Fibroblast of mammary gland (primary cell): Measurements from ENCODE around the gene NRXN3.

Experiments
- DNase-seq: peaks from one replicate; pipeline ENCODE4 v3.0.0-alpha.2; 2010; ENCODE audit warnings: low read depth
- H3K4me3 ChIP-seq: 2 replicates; pipeline ENCODE4 v1.5.1; 2011; ENCODE audit warnings: low read depth, mild to moderate bottlenecking, low read length, moderate library complexity; ENCODE audit not compliant: control insufficient read depth
- TF ChIP-seq, protein P1 (sequence below): conservative IDR thresholded peaks from 2 replicates; pipeline ENCODE4 v1.5.1; 2011; ENCODE audit warnings: low read depth, low read length, inconsistent platforms; ENCODE audit not compliant: control insufficient read depth, insufficient read depth

The NRXN3 gene

DNA sequence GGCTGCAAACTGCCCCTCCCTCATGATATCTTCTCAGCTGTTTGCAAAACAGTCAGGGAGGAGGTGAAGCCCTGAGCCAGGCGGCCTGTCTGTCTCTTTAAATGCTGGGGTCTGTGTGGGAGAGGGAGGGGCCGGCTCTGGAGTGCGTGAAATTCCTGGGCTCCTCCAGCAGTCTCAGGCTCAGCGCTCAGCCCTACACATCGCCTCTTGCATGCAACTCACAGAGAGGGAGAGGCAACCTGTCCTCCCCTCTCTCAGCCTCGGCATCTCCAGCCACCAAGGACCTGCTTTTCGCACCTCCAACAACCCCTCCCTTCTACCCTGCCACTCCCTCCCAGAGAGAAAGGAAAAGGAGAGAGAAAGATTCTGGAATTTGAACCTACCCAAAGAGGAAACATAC is at the start of gene NRXN3:
TSS of gene NRXN3 (plus strand) at position 171 of the 400 bp plus-strand sequence. CDS start 72,721 bp downstream, outside the sequence.
- no peak for DNase-seq
- H3K4me3 ChIP-seq: no peak within 1 kb of the TSS
- TF ChIP-seq, protein P1, sequence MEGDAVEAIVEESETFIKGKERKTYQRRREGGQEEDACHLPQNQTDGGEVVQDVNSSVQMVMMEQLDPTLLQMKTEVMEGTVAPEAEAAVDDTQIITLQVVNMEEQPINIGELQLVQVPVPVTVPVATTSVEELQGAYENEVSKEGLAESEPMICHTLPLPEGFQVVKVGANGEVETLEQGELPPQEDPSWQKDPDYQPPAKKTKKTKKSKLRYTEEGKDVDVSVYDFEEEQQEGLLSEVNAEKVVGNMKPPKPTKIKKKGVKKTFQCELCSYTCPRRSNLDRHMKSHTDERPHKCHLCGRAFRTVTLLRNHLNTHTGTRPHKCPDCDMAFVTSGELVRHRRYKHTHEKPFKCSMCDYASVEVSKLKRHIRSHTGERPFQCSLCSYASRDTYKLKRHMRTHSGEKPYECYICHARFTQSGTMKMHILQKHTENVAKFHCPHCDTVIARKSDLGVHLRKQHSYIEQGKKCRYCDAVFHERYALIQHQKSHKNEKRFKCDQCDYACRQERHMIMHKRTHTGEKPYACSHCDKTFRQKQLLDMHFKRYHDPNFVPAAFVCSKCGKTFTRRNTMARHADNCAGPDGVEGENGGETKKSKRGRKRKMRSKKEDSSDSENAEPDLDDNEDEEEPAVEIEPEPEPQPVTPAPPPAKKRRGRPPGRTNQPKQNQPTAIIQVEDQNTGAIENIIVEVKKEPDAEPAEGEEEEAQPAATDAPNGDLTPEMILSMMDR: no peak

DNA sequence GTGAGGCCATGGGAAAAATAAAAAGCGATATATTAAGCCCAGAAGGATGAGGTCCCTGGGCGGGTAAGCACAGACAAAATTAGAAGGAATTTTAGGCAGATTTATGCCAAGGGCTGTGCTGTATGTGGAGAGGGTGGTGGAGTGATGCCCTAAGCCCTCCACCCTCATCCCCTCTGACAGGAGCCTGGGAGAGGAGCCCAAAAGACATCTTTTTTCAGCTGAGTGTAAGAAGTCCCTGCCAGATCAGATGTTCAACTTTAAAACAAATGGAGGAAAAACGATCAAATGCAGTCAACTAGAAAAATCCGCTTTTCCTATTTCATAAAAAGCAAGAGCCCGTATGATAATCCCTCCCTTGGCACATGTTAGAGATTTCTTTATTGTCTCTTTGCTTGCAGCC is 47.7 kb upstream of the NRXN3 start:
- H3K4me3 ChIP-seq: no peak overlapping the region
- no peak for DNase-seq
- TF ChIP-seq, protein P1: no peak

DNA sequence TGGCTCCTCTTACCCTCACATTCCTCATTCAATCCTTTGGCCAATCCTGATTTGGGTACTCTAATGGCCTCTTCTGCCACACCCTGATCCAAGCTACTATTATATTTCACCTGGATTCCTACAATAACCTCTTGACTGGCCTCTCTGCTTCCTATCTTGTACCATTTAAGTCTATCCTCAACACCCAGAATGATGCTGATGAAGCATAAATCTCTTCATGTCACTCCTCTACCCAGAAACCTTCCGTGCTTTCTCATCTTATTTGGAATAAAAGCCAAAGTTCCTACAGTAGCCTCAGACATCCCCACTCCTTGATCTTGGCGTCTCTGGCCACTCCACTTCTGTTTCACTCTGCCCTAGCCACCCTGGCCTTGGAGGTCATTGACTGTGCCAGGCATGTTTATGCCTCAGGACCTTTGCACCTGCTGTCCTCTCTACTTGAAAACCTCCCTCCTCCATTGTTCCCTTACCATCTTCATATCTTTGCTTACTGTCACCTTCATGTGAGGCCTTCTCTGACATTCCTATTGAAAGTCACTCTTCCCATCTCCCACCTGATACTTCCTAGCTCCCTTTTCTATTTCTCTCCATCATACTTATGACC is 46.4 kb upstream of the NRXN3 start:
- DNase-seq: no peak
- TF ChIP-seq, protein P1: no peak

DNA sequence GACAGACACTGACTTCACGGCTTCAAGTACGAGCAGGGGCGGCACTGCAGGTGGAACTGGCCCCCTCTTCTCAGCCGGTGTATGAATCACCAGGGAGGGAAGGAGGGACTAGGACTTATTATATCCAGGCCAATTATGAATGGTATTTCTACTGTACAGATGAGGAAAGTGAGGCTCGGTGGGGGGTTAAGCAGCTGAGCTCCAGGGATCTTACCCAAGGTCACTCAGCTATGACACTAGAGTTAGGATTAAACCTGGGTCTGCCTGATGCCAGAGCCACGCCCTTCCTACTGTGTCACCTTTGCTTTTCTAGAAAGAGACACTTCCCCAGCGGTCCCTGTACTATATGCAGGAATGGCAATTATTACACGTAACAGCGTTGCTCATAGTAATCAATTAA is 42.2 kb upstream of the NRXN3 start:
- H3K4me3 ChIP-seq: no peak overlapping the region
- TF ChIP-seq, protein P1: no peak
- DNase-seq: no peak

More for the DNA sequence above, 46.4 kb upstream of the NRXN3 start:
- no peak overlapping the region for H3K4me3 ChIP-seq

DNA sequence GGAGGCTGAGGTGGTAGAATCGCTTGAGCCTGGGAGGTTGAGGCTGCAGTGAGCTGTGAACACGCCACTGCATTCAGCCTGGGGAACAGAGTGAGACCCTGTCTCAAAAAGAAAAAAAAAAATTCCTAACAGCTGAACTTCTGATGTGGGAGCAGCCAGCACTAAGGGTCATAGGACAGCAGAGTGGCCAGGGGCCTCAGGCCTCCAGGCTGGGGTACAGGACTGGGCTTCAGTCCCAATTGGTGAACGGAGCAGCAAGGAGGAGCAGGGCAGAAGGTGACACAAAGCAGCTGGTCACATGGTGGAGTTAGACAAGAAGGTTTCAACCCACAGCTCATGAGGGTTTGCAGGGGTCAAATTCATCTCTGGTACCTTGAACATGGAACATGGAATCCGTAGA is 40.8 kb upstream of the NRXN3 start:
- H3K4me3 ChIP-seq: no peak overlapping the region
- TF ChIP-seq, protein P1: no peak
- DNase-seq: no peak

DNA sequence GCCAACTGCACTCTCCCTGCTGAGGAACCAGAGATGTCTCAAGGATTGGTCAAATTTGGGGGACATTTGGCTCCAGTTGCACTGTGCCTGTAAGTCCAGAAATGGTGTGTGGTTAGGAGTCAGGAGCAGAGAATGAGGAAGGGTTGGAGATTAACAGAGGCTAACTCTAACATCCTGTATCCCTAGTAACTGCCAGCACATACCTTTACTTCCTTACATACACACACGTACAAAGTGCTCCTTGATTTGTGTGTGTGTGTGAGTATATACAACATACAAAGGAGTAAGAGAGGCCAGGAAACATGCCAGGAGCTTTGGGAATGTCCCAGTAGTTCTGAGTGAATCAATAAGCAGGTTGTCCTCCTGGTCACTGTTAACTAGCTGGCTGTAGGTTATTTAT is 39.8 kb upstream of the NRXN3 start:
- H3K4me3 ChIP-seq: no peak overlapping the region
- DNase-seq: no peak
- TF ChIP-seq, protein P1: no peak

DNA sequence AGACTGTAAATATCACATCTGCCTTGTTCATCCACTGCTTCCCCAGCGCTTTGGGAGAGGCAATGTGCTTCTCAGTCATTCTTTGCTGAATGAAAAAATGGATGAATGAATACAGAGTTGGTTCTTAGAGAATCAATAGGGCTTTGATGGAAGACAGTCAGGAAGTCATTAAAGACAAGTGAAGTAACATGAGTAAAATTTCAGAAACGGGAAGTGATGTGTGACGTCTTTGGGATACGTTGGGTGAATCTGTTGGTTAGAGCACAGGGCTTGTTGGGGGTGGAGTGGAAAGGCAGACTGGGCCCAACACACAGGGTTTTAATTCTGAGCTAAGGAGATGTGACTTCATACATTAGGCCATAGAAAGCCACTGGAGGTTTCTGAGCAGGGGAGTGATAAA is 39.0 kb upstream of the NRXN3 start:
- TF ChIP-seq, protein P1: no peak
- no peak for DNase-seq
- H3K4me3 ChIP-seq: no peak overlapping the region
